K562 (cell line): ENCODE measurements around the gene FMNL3. TPM values are rescaled to one million over a fixed set of nuclear protein-coding genes. Genes with fewer than 3 reads are reported as not detected.
A peak's percentile ranks its signal among the peaks of the same experiment; 100 is the strongest.

Source experiments
- ARHGAP35 ChIP-seq: fragments of 450-650 bp; IDR thresholded peaks from 2 replicates; pipeline ENCODE4 v1.6.1; 2018; ENCODE audit not compliant: partially characterized antibody
- BCL6 ChIP-seq: fragments of 250-450 bp; sonication (Bioruptor Pico); IDR thresholded peaks from 2 replicates; pipeline ENCODE4 v1.4.0; 2020
- EWSR1 ChIP-seq: fragments of 450-650 bp; IDR thresholded peaks from 2 replicates; pipeline ENCODE4 v1.6.1; 2018; ENCODE audit warnings: borderline replicate concordance, mild to moderate bottlenecking, low read depth, moderate library complexity; ENCODE audit not compliant: partially characterized antibody
- GATAD2A ChIP-seq: fragments of 450-650 bp; IDR thresholded peaks from 2 replicates; pipeline ENCODE4 v1.6.1; 2017
- JUN ChIP-seq, 2 experiments: sonication (generic) in 1 of 2; formaldehyde crosslinking in 1 of 2; IDR thresholded peaks; 2 replicates each; pipeline versions ENCODE4 v1.6.1 to v1.8.0; 2012 to 2022; ENCODE audit warnings: borderline replicate concordance in 2 of 2, mild to moderate bottlenecking in 2 of 2, improper control_type of control experiment in 1 of 2, low read depth in 1 of 2, low read length in 1 of 2, missing genetic modification reagents in 1 of 2
- MAFG ChIP-seq: fragments of 450-650 bp; conservative IDR thresholded peaks from 2 replicates; pipeline ENCODE4 v1.6.1; 2016; ENCODE audit warnings: missing genetic modification characterization, missing compliant biosample characterization
- MAFK ChIP-seq: IDR thresholded peaks from 2 replicates; pipeline ENCODE4 v1.6.1; 2011; ENCODE audit warnings: low read length, improper control_type of control experiment
- MCM5 ChIP-seq: fragments of 450-650 bp; IDR thresholded peaks from 2 replicates; pipeline ENCODE4 v1.6.1; 2016; ENCODE audit warnings: low read depth
- NCOA6 ChIP-seq: fragments of 450-650 bp; IDR thresholded peaks from 2 replicates; pipeline ENCODE4 v1.6.1; 2017; ENCODE audit warnings: mild to moderate bottlenecking
- NELFE ChIP-seq: IDR thresholded peaks from 2 replicates; pipeline ENCODE4 v1.6.1; 2011; ENCODE audit warnings: mild to moderate bottlenecking; ENCODE audit not compliant: insufficient read depth, insufficient read length
- NRF1 ChIP-seq, 2 experiments: fragments of 450-650 bp; IDR thresholded peaks in 1 of 2; conservative IDR thresholded peaks in 1 of 2; 2 replicates each; pipeline ENCODE4 v1.6.1; 2014; ENCODE audit warnings: mild to moderate bottlenecking in 2 of 2
- RCOR1 ChIP-seq, 2 experiments: IDR thresholded peaks; 2 replicates each; pipeline ENCODE4 v1.6.1; 2012; ENCODE audit warnings: low read depth in 2 of 2, low read length in 2 of 2, borderline replicate concordance in 1 of 2, improper control_type of control experiment in 1 of 2
- SPI1 ChIP-seq: IDR thresholded peaks from 2 replicates; pipeline ENCODE4 v1.6.1; 2011; ENCODE audit warnings: low read depth, low read length, control low read depth, borderline replicate concordance
- TBL1XR1 ChIP-seq, 2 experiments: IDR thresholded peaks; 2 replicates each; pipeline ENCODE4 v1.6.1; 2012; ENCODE audit warnings: improper control_type of control experiment in 2 of 2, low read length in 2 of 2, mild to moderate bottlenecking in 1 of 2
- ZBTB7A ChIP-seq: IDR thresholded peaks from 2 replicates; pipeline ENCODE4 v1.6.1; 2011; ENCODE audit warnings: low read depth, mild to moderate bottlenecking, low read length, moderate library complexity, borderline replicate concordance; ENCODE audit not compliant: control insufficient read depth
- ZFX ChIP-seq: sonication (generic); formaldehyde crosslinking; IDR thresholded peaks from 2 replicates; pipeline ENCODE4 v1.8.0; 2022; ENCODE audit warnings: mild to moderate bottlenecking, missing genetic modification reagents, moderate library complexity
- ZNF197 ChIP-seq: fragments of 200-800 bp; sonication (Bioruptor generic); IDR thresholded peaks from 2 replicates; pipeline ENCODE4 v1.6.1; 2016; ENCODE audit warnings: low read depth, missing genetic modification characterization, missing compliant biosample characterization
- ZNF408 ChIP-seq: fragments of 250-450 bp; sonication (Bioruptor Pico); IDR thresholded peaks from 2 replicates; pipeline ENCODE4 v1.4.0; 2020; ENCODE audit warnings: low read depth, mild to moderate bottlenecking, moderate library complexity
- ZNF444 ChIP-seq: fragments of 250-450 bp; sonication (Bioruptor Pico); IDR thresholded peaks from 2 replicates; pipeline ENCODE4 v1.4.0; 2020; ENCODE audit warnings: mild to moderate bottlenecking, moderate library complexity
- ZNF780A ChIP-seq: fragments of 250-450 bp; sonication (Bioruptor Pico); IDR thresholded peaks from 2 replicates; pipeline ENCODE4 v1.5.0; 2021; ENCODE audit warnings: mild to moderate bottlenecking
- polyA plus RNA-seq, 8 experiments: library from polyadenylated mRNA; depleted of rRNA in 4 of 8; stranded (reverse) in 5 of 8; unstranded in 3 of 8; fragments of >200 nt; fragmentation: Nextera tagmentation in 2 of 8; fragmentation: Illumina TruSeq in 1 of 8; extraction: Ambion mirVana in 2 of 8; extraction: Trizol in 1 of 8; gene quantifications; 2 replicates each; pipeline versions ENCODE4 v1.2.1 to v1.2.3, GENCODE V29; 2011 to 2014; ENCODE audit warnings: inconsistent platforms in 1 of 8, missing spikeins in 1 of 8
- total RNA-seq, 7 experiments: library from RNA; depleted of rRNA in 6 of 7; stranded (reverse); fragments of >200 nt in 6 of 7; fragmentation: Illumina TruSeq in 2 of 7; extraction: Trizol in 2 of 7; gene quantifications; 2 replicates each; pipeline versions ENCODE4 v1.2.1 to v1.2.3, GENCODE V29; 2011 to 2021; ENCODE audit warnings: low replicate concordance in 1 of 7
- TF ChIP-seq, protein P1 (sequence below): fragments of 450-650 bp; conservative IDR thresholded peaks from 2 replicates; pipeline ENCODE4 v1.6.1; 2016; ENCODE audit warnings: missing genetic modification characterization, low read depth, mild to moderate bottlenecking, missing compliant biosample characterization, moderate library complexity
- TF ChIP-seq, protein P2 (sequence below): fragments of 250-450 bp; sonication (Bioruptor Pico); IDR thresholded peaks from 2 replicates; pipeline ENCODE4 v1.4.0; 2020
- TF ChIP-seq, protein P3 (sequence below): sonication (generic); formaldehyde crosslinking; IDR thresholded peaks from 2 replicates; pipeline ENCODE4 v1.8.0; 2022; ENCODE audit warnings: missing genetic modification reagents, mild to moderate bottlenecking, moderate library complexity, borderline replicate concordance
- TF ChIP-seq, protein P4 (sequence below), 3 experiments: IDR thresholded peaks in 2 of 3; conservative IDR thresholded peaks in 1 of 3; 2 replicates each; pipeline ENCODE4 v1.5.1; 2011 to 2012; ENCODE audit warnings: low read length in 3 of 3, mild to moderate bottlenecking in 3 of 3, control low read depth in 2 of 3, improper control_type of control experiment in 1 of 3, inconsistent platforms in 1 of 3, low read depth in 1 of 3, mixed read lengths in 1 of 3, moderate library complexity in 1 of 3; ENCODE audit not compliant: insufficient read depth in 2 of 3
- TF ChIP-seq, protein P5 (sequence below): sonication (generic); formaldehyde crosslinking; IDR thresholded peaks from 2 replicates; pipeline ENCODE4 v1.9.0; 2022; ENCODE audit warnings: mild to moderate bottlenecking, missing genetic modification reagents

The FMNL3 gene
- total and polyA plus RNA-seq, 9 of the 15 experiments (the other 6 are each of a cell fraction or from before 2014, with no cell fraction given), result 0.49 to 14.4 (median 6.8) TPM

DNA sequence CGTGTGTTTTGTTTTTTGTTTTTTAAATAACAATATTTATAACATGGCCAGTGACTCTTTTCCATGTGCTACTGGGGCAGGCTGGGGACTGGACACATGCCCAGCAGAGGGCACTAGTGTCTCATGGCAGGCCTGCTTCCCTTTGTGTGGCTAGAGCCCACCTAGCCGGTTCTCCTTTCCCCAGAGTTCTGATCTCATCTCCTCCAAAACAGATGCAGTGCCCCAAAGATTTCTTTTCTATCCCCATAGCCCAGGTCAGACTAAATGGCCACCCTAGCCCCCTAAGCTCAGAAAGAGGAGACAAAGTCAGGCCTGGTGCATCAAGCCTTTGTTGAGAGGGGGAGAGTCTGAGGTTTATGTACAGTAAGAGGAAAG is 62.6 kb downstream of the FMNL3 start (continued):
- TF ChIP-seq, protein P1, sequence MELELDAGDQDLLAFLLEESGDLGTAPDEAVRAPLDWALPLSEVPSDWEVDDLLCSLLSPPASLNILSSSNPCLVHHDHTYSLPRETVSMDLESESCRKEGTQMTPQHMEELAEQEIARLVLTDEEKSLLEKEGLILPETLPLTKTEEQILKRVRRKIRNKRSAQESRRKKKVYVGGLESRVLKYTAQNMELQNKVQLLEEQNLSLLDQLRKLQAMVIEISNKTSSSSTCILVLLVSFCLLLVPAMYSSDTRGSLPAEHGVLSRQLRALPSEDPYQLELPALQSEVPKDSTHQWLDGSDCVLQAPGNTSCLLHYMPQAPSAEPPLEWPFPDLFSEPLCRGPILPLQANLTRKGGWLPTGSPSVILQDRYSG (tag), result no peak
- TF ChIP-seq, protein P2, sequence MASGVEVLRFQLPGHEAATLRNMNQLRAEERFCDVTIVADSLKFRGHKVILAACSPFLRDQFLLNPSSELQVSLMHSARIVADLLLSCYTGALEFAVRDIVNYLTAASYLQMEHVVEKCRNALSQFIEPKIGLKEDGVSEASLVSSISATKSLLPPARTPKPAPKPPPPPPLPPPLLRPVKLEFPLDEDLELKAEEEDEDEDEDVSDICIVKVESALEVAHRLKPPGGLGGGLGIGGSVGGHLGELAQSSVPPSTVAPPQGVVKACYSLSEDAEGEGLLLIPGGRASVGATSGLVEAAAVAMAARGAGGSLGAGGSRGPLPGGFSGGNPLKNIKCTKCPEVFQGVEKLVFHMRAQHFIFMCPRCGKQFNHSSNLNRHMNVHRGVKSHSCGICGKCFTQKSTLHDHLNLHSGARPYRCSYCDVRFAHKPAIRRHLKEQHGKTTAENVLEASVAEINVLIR (CRISPR knock-in tag), result no peak
- TF ChIP-seq ZNF780A (CRISPR knock-in tag), result no peak
- TF ChIP-seq JUN (IDR thresholded peaks at IDR 0.05; ENCODE audit: borderline replicate concordance, low read depth, low read length), result peak; percentile 33; the same call in 1 of the 2 replicates
- no peak for TF ChIP-seq JUN (CRISPR knock-in tag; IDR thresholded peaks at IDR 0.05; ENCODE audit: borderline replicate concordance)
- TF ChIP-seq ARHGAP35, result no peak
- TF ChIP-seq ZNF197 (CRISPR knock-in tag), result no peak
- TF ChIP-seq ZNF408 (CRISPR knock-in tag), result no peak
- peak; percentile 29; the same call in 1 of the 2 replicates for TF ChIP-seq SPI1
- 0 out of 2 replicates have a peak, but pooled peaks have one; percentile 38 for TF ChIP-seq ZBTB7A
- no peak for TF ChIP-seq ZFX (CRISPR knock-in tag)
- no peak for TF ChIP-seq MCM5
- TF ChIP-seq, protein P3, sequence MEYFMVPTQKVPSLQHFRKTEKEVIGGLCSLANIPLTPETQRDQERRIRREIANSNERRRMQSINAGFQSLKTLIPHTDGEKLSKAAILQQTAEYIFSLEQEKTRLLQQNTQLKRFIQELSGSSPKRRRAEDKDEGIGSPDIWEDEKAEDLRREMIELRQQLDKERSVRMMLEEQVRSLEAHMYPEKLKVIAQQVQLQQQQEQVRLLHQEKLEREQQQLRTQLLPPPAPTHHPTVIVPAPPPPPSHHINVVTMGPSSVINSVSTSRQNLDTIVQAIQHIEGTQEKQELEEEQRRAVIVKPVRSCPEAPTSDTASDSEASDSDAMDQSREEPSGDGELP (CRISPR knock-in tag), result peak; percentile 20; the same call in 1 of the 2 replicates
- no peak for TF ChIP-seq RCOR1 (IDR thresholded peaks at IDR 0.05; ENCODE audit: borderline replicate concordance in 1 of 2, low read depth in 2 of 2, low read length in 2 of 2)
- no peak for TF ChIP-seq EWSR1
- TF ChIP-seq, protein P4, sequence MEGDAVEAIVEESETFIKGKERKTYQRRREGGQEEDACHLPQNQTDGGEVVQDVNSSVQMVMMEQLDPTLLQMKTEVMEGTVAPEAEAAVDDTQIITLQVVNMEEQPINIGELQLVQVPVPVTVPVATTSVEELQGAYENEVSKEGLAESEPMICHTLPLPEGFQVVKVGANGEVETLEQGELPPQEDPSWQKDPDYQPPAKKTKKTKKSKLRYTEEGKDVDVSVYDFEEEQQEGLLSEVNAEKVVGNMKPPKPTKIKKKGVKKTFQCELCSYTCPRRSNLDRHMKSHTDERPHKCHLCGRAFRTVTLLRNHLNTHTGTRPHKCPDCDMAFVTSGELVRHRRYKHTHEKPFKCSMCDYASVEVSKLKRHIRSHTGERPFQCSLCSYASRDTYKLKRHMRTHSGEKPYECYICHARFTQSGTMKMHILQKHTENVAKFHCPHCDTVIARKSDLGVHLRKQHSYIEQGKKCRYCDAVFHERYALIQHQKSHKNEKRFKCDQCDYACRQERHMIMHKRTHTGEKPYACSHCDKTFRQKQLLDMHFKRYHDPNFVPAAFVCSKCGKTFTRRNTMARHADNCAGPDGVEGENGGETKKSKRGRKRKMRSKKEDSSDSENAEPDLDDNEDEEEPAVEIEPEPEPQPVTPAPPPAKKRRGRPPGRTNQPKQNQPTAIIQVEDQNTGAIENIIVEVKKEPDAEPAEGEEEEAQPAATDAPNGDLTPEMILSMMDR (IDR thresholded peaks at IDR 0.05 in 2 of 3, conservative IDR thresholded peaks at IDR 0.05 in 1 of 3; ENCODE audit: insufficient read depth in 2 of 3, low read depth in 1 of 3, low read length in 3 of 3), result peak; percentile 95 to 96 (median 96)
- TF ChIP-seq, protein P5, sequence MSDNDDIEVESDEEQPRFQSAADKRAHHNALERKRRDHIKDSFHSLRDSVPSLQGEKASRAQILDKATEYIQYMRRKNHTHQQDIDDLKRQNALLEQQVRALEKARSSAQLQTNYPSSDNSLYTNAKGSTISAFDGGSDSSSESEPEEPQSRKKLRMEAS, result peak; percentile 29
- TF ChIP-seq BCL6 (CRISPR knock-in tag), result no peak
- no peak for TF ChIP-seq ZNF444 (CRISPR knock-in tag)
- no peak for TF ChIP-seq NCOA6
- TF ChIP-seq NRF1 (conservative IDR thresholded peaks at IDR 0.05 in 1 of 2, IDR thresholded peaks at IDR 0.05 in 1 of 2), result no peak
- no peak for TF ChIP-seq MAFK
- TF ChIP-seq NELFE, result no peak
- no peak for TF ChIP-seq TBL1XR1 (IDR thresholded peaks at IDR 0.05; ENCODE audit: low read length in 2 of 2)
- no peak for TF ChIP-seq GATAD2A
- no peak for TF ChIP-seq MAFG
